GM13976 (cell line): ENCODE data around the gene NMB.

ENCODE experiments used
- DNase-seq: peaks from one replicate; pipeline ENCODE4 v3.0.0; 2012; ENCODE audit warnings: low spot score
- in situ Hi-C: fragments of 300-500 bp; cut with MboI; formaldehyde crosslinking; loops from one replicate; pipeline ENCODE4 v1.12.0; 2022; ENCODE audit warnings: low sequenced_read_pairs, mixed read lengths, inconsistent platforms; ENCODE audit not compliant: unreplicated experiment
- TF ChIP-seq, protein P1 (sequence below): IDR thresholded peaks from 2 replicates; pipeline ENCODE4 v1.5.1; 2012; ENCODE audit warnings: borderline replicate concordance, mild to moderate bottlenecking; ENCODE audit not compliant: insufficient read depth; ENCODE audit errors: extremely low read depth, missing control alignments, control extremely low read depth

NMB gene

DNA sequence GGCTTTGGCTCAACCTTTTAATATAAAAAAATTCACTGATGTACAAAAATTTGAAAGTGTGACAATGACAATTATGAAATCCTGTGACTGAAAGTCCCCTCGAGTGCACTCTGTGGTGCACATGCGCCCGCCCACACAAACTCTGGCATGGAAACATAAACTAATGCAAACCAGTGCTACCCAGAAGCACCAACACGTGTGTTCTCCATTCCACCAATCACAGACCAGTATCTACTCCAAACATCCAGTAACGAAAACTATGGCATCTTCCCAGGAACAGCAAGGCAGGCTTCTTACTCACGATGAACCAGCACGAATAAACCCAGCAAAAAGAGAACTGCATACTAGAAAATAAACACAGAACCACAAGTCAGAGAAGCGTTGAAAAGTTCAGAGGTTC, 11.7 kb upstream of the NMB start:
- no peak for DNase-seq
- TF ChIP-seq, protein P1, sequence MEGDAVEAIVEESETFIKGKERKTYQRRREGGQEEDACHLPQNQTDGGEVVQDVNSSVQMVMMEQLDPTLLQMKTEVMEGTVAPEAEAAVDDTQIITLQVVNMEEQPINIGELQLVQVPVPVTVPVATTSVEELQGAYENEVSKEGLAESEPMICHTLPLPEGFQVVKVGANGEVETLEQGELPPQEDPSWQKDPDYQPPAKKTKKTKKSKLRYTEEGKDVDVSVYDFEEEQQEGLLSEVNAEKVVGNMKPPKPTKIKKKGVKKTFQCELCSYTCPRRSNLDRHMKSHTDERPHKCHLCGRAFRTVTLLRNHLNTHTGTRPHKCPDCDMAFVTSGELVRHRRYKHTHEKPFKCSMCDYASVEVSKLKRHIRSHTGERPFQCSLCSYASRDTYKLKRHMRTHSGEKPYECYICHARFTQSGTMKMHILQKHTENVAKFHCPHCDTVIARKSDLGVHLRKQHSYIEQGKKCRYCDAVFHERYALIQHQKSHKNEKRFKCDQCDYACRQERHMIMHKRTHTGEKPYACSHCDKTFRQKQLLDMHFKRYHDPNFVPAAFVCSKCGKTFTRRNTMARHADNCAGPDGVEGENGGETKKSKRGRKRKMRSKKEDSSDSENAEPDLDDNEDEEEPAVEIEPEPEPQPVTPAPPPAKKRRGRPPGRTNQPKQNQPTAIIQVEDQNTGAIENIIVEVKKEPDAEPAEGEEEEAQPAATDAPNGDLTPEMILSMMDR: no peak
- in situ Hi-C loops: no loop called here

DNA sequence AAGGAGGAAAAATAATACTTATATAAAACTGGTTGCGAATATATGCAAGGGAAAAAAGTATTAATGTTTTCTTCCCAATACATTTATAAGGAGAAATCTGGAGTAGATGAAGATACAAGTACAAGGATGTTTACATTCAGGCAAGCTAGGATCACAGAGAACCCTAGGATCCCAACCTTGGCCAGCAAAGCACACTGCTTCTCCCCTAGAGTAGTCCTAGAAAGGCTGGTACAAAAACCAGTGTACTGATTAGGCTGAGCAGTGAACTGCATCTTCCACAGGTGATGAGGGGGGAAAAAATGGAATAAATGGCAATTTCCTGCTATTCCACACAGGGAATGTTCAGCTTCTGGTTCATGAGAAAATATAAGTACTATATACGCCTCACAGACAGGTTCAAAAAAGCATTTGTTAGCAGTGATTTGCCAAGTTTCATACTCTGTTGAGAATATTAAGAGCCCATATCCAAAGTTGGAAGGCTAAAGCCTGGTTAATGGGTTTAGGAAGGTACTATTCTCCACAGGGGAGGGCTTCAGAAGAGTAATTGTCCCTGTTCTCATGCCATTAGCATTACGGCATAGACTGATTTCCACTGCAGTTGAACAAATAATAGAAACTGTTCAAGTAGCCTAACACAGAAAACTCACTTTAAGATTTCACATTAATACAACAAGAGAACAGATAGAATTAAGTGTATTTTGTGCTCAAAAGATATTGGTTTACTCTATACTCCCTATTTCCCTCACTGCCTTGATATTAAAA, 10.4 kb upstream of the NMB start:
- TF ChIP-seq, protein P1: no peak
- in situ Hi-C loops: no loop called here

DNA sequence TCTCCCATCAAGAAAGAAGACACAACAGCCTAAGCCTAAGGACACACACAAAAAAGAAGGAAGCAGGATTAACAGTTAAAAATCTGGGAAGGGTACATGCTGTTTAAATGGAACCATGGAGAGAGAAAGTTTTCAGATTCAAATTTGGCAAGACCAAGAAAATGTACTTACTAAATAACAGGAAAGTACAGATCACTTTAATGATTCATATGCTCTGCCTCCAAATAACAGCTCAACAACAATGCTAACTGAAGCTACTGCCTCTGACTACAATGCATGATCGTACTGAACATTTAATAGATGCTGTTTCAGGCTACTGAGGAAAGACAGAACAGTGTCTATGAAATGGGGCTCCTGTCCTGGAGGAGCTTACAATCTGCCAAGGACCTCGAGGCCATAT, 8.4 kb upstream of the NMB start:
- in situ Hi-C loops: no loop called here
- TF ChIP-seq, protein P1: no peak
- DNase-seq: no peak

More for the DNA sequence above, 10.4 kb upstream of the NMB start:
- no peak for DNase-seq

DNA sequence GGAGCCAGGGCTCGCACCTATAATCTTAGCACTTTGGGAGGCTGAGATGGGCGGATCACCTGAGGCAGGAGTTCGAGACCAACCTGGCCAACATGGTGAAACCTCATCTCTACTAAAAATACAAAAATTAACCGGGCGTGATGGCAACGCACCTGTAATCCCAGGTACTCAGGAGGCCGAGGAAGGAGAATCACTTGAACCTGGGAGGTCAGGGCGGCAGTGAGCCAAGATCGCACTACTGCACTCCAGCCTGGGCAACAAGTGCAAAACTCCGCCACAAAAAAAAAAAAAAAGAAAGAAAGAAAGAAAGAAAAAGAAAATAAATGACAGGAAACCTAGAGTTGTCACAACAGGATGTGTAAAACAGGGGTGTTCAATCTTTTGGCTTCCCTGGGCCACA, 3.0 kb upstream of the NMB start:
- TF ChIP-seq, protein P1: no peak
- in situ Hi-C loops: no loop called here
- DNase-seq: no peak

DNA sequence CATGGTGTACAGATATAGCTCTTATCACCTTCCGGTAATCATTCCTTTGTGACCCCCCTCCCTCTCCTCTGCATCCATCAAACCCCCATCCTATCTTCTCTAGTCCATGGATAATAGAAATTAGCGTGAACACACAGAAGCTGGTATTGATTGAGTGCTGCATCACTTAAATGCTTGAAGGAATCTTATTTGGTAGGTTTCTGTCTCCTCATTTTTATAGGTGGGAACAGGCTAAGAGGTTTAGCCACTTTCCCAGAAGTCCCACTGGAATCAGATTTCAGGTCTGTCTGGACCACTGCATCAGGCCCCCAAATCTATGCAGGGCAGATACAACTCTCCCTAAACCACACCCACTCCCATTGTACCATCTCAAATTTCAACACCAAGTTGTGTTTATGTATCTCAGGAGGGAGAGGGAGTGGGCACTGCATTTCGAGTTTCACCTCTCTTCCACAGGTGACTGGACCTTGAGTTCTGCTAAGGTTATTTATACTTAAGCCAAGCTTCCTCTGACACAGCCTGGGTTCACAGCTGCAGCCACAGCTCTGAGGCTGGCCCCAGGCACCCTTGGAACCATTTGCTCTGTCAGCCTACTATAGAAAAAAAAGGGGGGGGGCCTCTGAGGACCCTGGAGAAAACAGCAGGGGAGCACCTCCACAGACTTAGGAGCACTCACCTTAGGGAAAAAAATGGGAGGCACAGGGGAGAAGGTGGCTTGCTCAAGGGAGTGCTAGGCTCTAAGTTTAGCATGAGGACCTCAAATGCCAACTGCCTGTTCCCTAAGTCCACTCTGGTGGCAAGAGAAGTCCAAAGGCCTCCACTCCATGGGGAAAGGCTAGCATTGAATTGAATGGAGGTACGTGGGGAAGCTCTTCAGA, 2.1 kb upstream of the NMB start:
- in situ Hi-C loops: no loop called here
- TF ChIP-seq, protein P1: no peak

DNA sequence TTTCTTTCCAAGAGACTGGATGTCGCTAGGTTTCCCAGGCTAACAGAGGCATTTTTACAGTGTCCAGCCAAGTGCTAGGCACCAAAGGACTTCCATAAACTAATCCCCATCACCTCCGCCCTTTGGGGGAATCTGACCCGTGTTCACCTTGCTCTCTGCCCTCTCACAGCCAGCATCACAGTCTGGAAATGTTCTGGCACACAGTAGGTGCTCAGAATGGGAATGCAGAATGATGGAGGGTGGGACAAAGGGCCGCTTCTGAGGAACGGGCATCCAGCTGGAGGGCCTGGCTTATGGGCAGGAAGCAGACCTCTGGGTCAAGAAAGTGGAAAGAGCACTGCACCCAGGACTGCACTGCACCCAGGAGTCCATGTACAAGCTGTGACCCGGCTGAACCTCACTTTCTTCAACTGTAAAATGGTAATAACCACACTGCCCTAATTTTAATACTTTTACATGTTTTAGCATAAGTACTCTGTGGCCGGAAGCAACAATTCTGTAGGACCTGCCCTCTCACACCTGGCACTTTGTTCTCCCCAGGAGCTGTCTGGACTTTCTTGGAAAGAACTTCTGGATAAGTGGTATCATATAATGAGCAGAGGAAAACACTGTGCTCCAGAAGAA, 901 bp upstream of the NMB start:
- no peak for DNase-seq
- in situ Hi-C loops: no loop called here
- TF ChIP-seq, protein P1: no peak

More for the DNA sequence above, 2.1 kb upstream of the NMB start:
- no peak for DNase-seq
